ENCODE results near the gene RAB11FIP4. TPM values are rescaled to one million over a fixed set of nuclear protein-coding genes. Genes with fewer than 3 reads are reported as not detected.

The RAB11FIP4 gene
- total RNA-seq, 1 donor from 2014 or later: 7.6 TPM

- DNase-seq (ENCODE audit: low spot score): no peak
- ATAC-seq: no peak
- intact Hi-C loops (cut with DNase I): no loop called here
These were observed 174.9 kb downstream of the RAB11FIP4 start for GRCh38 chr17:31566247-31566991.

GRCh38 chr17:31566992-31567373, 175.5 kb downstream of the RAB11FIP4 start:
- DNase-seq (ENCODE audit: low spot score) (no peak), ATAC-seq (no peak)
- intact Hi-C loops (cut with DNase I): no loop called here

- DNase-seq (ENCODE audit: low spot score) (no peak), ATAC-seq (no peak)
- intact Hi-C loops (cut with DNase I): no loop called here
These were observed 176.6 kb downstream of the RAB11FIP4 start for GRCh38 chr17:31568121-31568520.

GRCh38 chr17:31568539-31568938, 177.1 kb downstream of the RAB11FIP4 start:
- no peak for DNase-seq (ENCODE audit: low spot score)
- ATAC-seq: peak; percentile 49
- intact Hi-C loops (cut with DNase I): no loop called here

GRCh38 chr17:31570231-31570630, 178.8 kb downstream of the RAB11FIP4 start:
- no peak for DNase-seq (ENCODE audit: low spot score)
- intact Hi-C loops (cut with DNase I): no loop called here
- ATAC-seq: no peak

DNA sequence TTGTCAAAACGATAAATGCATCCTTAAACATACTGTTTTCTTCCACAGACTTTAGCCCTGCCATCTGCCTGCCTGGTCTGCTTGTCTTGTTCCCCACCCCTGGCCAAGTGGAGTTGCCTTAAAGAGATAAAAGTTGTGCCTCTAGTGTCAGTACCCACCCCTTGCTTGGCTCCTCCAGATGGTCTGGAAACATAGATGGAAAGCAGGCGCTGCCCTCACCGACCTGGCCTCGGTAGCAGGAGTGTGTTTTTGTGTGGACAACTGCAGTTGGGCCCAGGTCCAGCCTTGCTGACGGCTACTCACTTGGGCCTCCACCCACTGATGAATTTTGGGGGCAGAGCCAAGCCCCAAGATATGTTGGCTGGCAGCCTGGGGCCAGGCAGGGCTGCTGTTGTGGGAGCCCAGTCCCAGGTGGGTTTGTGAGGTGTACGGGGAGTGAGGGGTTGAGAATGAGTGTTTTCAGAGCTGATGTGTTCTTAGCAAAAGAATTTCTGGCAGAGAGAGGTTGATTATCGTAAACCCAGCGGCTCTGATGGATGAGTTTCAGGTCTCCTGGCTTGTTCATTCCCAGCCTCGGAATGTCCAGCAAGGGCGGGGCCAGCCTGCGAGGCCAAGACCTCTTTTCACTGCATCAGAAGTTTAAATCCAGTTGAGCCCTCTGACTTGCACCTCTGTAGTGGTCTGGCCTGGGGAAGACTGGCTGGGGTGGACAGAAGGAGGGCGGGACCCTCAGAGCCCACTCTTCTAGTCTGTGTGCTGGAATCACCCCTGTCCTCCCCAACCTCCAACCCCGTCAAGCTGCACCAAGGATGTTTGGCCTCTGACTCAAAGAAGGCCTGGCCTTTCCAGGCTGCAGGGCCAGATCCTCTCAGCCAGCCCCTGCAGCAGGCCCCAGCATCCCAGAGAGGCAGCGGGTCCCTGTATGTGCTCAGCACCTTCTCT, 179.7 kb downstream of the RAB11FIP4 start:
- peak; percentile 93 for ATAC-seq
- peak; percentile 90 for DNase-seq (ENCODE audit: low spot score)
- intact Hi-C loops (cut with DNase I): no loop called here

- no peak for ATAC-seq
- DNase-seq (ENCODE audit: low spot score): no peak
- intact Hi-C loops (cut with DNase I): no loop called here
These were observed 180.9 kb downstream of the RAB11FIP4 start for GRCh38 chr17:31572341-31572740.

DNA sequence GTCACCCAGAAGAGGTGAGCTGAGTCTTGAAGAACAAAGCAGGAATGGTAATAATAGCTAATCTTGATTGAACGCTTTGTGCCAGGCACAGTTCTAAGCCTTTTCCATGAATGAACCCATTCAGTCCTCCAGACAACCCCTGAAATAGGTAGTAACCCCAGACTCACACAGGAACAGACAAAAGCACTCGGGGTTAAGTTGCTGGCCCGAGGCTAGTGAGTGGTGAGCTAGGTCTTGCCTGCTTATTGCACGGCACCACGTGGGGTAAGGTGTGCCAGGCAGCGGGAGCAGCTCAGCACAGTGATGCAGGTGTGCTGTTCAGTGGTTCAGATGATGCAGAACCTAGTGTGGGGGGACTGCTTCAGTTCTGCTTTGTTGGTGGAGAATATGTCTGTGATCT, 181.6 kb downstream of the RAB11FIP4 start:
- DNase-seq (ENCODE audit: low spot score) (no peak), ATAC-seq (no peak)
- intact Hi-C loops (cut with DNase I): no loop called here

- ATAC-seq: no peak
- intact Hi-C loops (cut with DNase I): no loop called here
- no peak for DNase-seq (ENCODE audit: low spot score)
These were observed 182.4 kb downstream of the RAB11FIP4 start for GRCh38 chr17:31573861-31574260.

DNA sequence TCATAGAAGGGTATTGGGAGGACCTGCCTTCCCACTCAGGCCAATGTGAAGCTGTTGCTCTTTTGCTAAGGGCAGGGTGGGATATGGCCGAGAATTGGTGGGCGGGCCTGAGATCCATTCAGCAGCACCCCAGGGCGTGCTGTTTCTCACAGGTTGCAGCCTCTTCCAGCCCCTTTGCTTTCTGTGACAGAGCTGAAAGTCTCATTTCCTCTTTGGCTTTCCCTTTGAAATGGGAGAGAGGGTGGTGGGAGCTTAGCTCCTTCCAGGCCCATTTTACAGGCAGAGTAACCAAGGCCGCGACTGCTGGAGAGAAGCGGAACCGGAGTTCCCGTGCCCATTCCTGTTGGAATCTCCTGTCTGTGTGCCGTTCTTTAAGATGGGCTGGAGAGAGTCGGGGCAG, 183.0 kb downstream of the RAB11FIP4 start:
- ATAC-seq: no peak
- intact Hi-C loops (cut with DNase I): no loop called here

GRCh38 chr17:31575043-31575442, 183.6 kb downstream of the RAB11FIP4 start:
- no peak for DNase-seq (ENCODE audit: low spot score)
- intact Hi-C loops (cut with DNase I): no loop called here
- no peak for ATAC-seq

More for the DNA sequence above, 183.0 kb downstream of the RAB11FIP4 start:
- DNase-seq (ENCODE audit: low spot score): no peak

- DNase-seq (ENCODE audit: low spot score) (no peak), ATAC-seq (no peak)
- intact Hi-C loops (cut with DNase I): no loop called here
These were observed 187.8 kb downstream of the RAB11FIP4 start for GRCh38 chr17:31579265-31579664.

- DNase-seq (ENCODE audit: low spot score) (no peak), ATAC-seq (no peak)
- intact Hi-C loops (cut with DNase I): no loop called here
These were observed 188.8 kb downstream of the RAB11FIP4 start for GRCh38 chr17:31580316-31580705.

GRCh38 chr17:31580706-31581490, 189.4 kb downstream of the RAB11FIP4 start:
- peak; percentile 75 for DNase-seq (ENCODE audit: low spot score)
- ATAC-seq: peak; percentile 81
- intact Hi-C loops (cut with DNase I): no loop called here

GRCh38 chr17:31581491-31581890, 190.0 kb downstream of the RAB11FIP4 start:
- peak; percentile 77 for ATAC-seq
- DNase-seq (ENCODE audit: low spot score): peak; percentile 69
- intact Hi-C loops (cut with DNase I): no loop called here

GRCh38 chr17:31582151-31582907, 190.9 kb downstream of the RAB11FIP4 start:
- DNase-seq (ENCODE audit: low spot score) (peak; percentile 67), ATAC-seq (peak; percentile 74)
- intact Hi-C loops (cut with DNase I): no loop called here

- intact Hi-C loops (cut with DNase I): no loop called here
- DNase-seq (ENCODE audit: low spot score) (no peak), ATAC-seq (no peak)
These were observed 192.4 kb downstream of the RAB11FIP4 start for GRCh38 chr17:31583772-31584356.

All from sciatic nerve (tissue), 2 donors.